Tibial nerve (tissue), 4 donors: ENCODE measurements around the gene TRIM28. TPM values are rescaled to one million over a fixed set of nuclear protein-coding genes. Genes with fewer than 3 reads are reported as not detected.

ENCODE experiments used
- DNase-seq, 2 donors: peaks; one replicate each; pipeline ENCODE4 v3.0.0-alpha.2; 2019; ENCODE audit warnings: low spot score in 2 of 2
- H3K27ac ChIP-seq, 4 donors: fragments of 200-600 bp; sonication (generic) in 3 of 4; one replicate each; pipeline ENCODE4 v1.5.1; 2017 to 2019; ENCODE audit warnings: mild to moderate bottlenecking in 1 of 4
- H3K27me3 ChIP-seq, 2 donors: fragments of 200-600 bp; sonication (generic) in 1 of 2; one replicate each; pipeline versions ENCODE4 v1.5.1 to v1.6.0; 2017 to 2019
- H3K36me3 ChIP-seq, 3 donors: fragments of 200-600 bp; sonication (generic); one replicate each; pipeline ENCODE4 v1.5.1; 2018 to 2019
- H3K4me1 ChIP-seq, 4 donors: fragments of 200-600 bp; sonication (generic) in 3 of 4; one replicate each; pipeline ENCODE4 v1.5.1; 2017 to 2019
- H3K4me3 ChIP-seq, 4 donors: fragments of 200-600 bp; sonication (generic) in 3 of 4; one replicate each; pipeline ENCODE4 v1.5.1; 2017 to 2019; ENCODE audit warnings: mild to moderate bottlenecking in 1 of 4, moderate library complexity in 1 of 4
- H3K9me3 ChIP-seq, 4 donors: fragments of 200-600 bp; sonication (generic) in 3 of 4; one replicate each; pipeline ENCODE4 v1.5.1; 2017 to 2019
- CTCF ChIP-seq, 5 experiments: fragments of 200-600 bp in 3 of 5; fragments of 450-650 bp in 2 of 5; sonication (generic) in 3 of 5; IDR thresholded peaks; one replicate each; pipeline ENCODE4 v1.5.1; 2016 to 2019; ENCODE audit warnings: antibody characterized with exemption in 5 of 5, mild to moderate bottlenecking in 3 of 5, moderate library complexity in 2 of 5
- EP300 ChIP-seq, 2 donors: sonication (generic); formaldehyde crosslinking; IDR thresholded peaks; one replicate each; pipeline ENCODE4 v1.6.1; 2017; ENCODE audit warnings: antibody characterized with exemption in 2 of 2, mild to moderate bottlenecking in 1 of 2
- POLR2A ChIP-seq, 2 donors: fragments of 450-650 bp; IDR thresholded peaks; one replicate each; pipeline ENCODE4 v1.6.1; 2017; ENCODE audit warnings: antibody characterized with exemption in 2 of 2, mild to moderate bottlenecking in 2 of 2, moderate library complexity in 2 of 2
- WGBS, 2 donors: methylation state at CpG; one replicate each; pipeline ENCODE4 v1.1.5; 2018; 5-methylcytosine and 5-hydroxymethylcytosine counted together
- total RNA-seq, 4 donors: library from RNA; depleted of rRNA; stranded (reverse); fragments of >200 nt; gene quantifications; one replicate each; pipeline ENCODE4 v1.1.0, GENCODE V29; 2016

TRIM28 gene
- total RNA-seq, 4 donors from 2014 or later, result 136 to 299 (median 159) TPM

GRCh38 chr19:58553799-58554493 is 10.1 kb downstream of the TRIM28 start:
- no peak for TF ChIP-seq EP300 (IDR thresholded peaks at IDR 0.05)
- TF ChIP-seq CTCF (IDR thresholded peaks at IDR 0.05), result no peak
- no peak for TF ChIP-seq POLR2A (IDR thresholded peaks at IDR 0.05)
- peaks cover 5 to 50% (median 37%) of the 10 kb centered on the region in 4 donors for H3K4me1 ChIP-seq
- WGBS, 2 donors, result 30 to 32% methylated on average over 18 of the region's 18 CpGs
- no peaks in the 10 kb centered on the region for H3K9me3 ChIP-seq
- peaks cover 8 to 62% (median 27%) of the 10 kb centered on the region in 3 donors for H3K36me3 ChIP-seq
- H3K4me3 ChIP-seq, result peak overlapping the region; percentile 66 to 80 (median 75)
- DNase-seq, result no peak
- no peaks in the 10 kb centered on the region for H3K27me3 ChIP-seq
- peak overlapping the region; percentile 80 to 100 (median 96) for H3K27ac ChIP-seq

- Histone ChIP-seq H3K4me1 (peaks cover 5 to 54% (median 38%) of the 10 kb centered on the region in 4 donors), H3K27me3 (no peaks in the 10 kb centered on the region), H3K27ac (peak within 1 kb of the TSS; percentile 80 to 100 (median 96)), H3K4me3 (peak within 1 kb of the TSS; percentile 66 to 80 (median 75)), H3K9me3 (no peaks in the 10 kb centered on the region), H3K36me3 (peaks cover 4 to 54% (median 19%) of the 10 kb centered on the region in 3 donors)
- peak in 2 of 5 experiments; percentile 24 to 42 for TF ChIP-seq CTCF (IDR thresholded peaks at IDR 0.05)
- TF ChIP-seq POLR2A (IDR thresholded peaks at IDR 0.05), result peak; percentile 43 to 73
- peak; percentile 91 to 96 for TF ChIP-seq EP300 (IDR thresholded peaks at IDR 0.05)
- 1 to 3% methylated on average over 58 to 66 of the region's 69 CpGs for WGBS, 2 donors
- peak; percentile 97 to 98 for DNase-seq
Observed at GRCh38 chr19:58554494-58555368, 10.9 kb downstream of the TRIM28 start, which contains the start of gene CHMP2A. CHMP2A (minus strand) TSS chr19:58555105; CDS start chr19:58554212, 893 bp downstream.

- peak overlapping the region; percentile 66 to 80 (median 75) for H3K4me3 ChIP-seq
- H3K36me3 ChIP-seq, result peaks cover 0 to 47% (median 13%) of the 10 kb centered on the region in 3 donors
- no peak for TF ChIP-seq EP300 (IDR thresholded peaks at IDR 0.05)
- no peak for TF ChIP-seq CTCF (IDR thresholded peaks at IDR 0.05)
- no peak for TF ChIP-seq POLR2A (IDR thresholded peaks at IDR 0.05)
- H3K9me3 ChIP-seq, result no peaks in the 10 kb centered on the region
- DNase-seq, result no peak
- peak overlapping the region; percentile 80 to 100 (median 96) for H3K27ac ChIP-seq
- no peaks in the 10 kb centered on the region for H3K27me3 ChIP-seq
- H3K4me1 ChIP-seq, result peaks cover 5 to 60% (median 41%) of the 10 kb centered on the region in 4 donors
- WGBS, 2 donors, result 41 to 53% methylated on average over 3 to 4 of the region's 4 CpGs
Observed at GRCh38 chr19:58555369-58555885, 11.6 kb downstream of the TRIM28 start.

- peak overlapping the region in 3 of 4 donors; percentile 93 to 100 (median 99) for H3K27ac ChIP-seq
- no peak for TF ChIP-seq EP300 (IDR thresholded peaks at IDR 0.05)
- TF ChIP-seq POLR2A (IDR thresholded peaks at IDR 0.05), result no peak
- no peak for TF ChIP-seq CTCF (IDR thresholded peaks at IDR 0.05)
- no peak overlapping the region for H3K4me3 ChIP-seq
- peaks cover 0 to 41% (median 6%) of the 10 kb centered on the region in 3 donors for H3K36me3 ChIP-seq
- no peaks in the 10 kb centered on the region for H3K9me3 ChIP-seq
- peaks cover 5 to 62% (median 41%) of the 10 kb centered on the region in 4 donors for H3K4me1 ChIP-seq
- peaks cover 0 to under 1% of the 10 kb centered on the region in 2 donors for H3K27me3 ChIP-seq
- 79 to 83% methylated on average over 15 to 16 of the region's 16 CpGs for WGBS, 2 donors
- DNase-seq, result no peak
Observed at GRCh38 chr19:58555920-58556621, 12.2 kb downstream of the TRIM28 start.
